Gastroesophageal sphincter (tissue), 4 donors: Measurements from ENCODE around the gene RGS9. TPM values are rescaled to one million over a fixed set of nuclear protein-coding genes. Genes with fewer than 3 reads are reported as not detected.

ENCODE experiments used
- ATAC-seq: fragments of 150-250 bp; one replicate; pipeline ENCODE4 v1.9.1; 2016; ENCODE audit warnings: mild to moderate bottlenecking, moderate library complexity
- H3K27ac ChIP-seq, 4 donors: fragments of 200-600 bp; sonication (generic) in 3 of 4; 1 replicate in 3 of 4; 2 replicates in 1 of 4; pipeline ENCODE4 v1.5.1; 2016 to 2019
- H3K27me3 ChIP-seq: fragments of 200-600 bp; sonication (generic); one replicate; pipeline ENCODE4 v1.5.1; 2019
- H3K36me3 ChIP-seq, 2 donors: fragments of 200-600 bp; sonication (generic); one replicate each; pipeline ENCODE4 v1.5.1; 2019; ENCODE audit warnings: control low read depth in 1 of 2
- H3K4me1 ChIP-seq, 3 donors: fragments of 200-600 bp; sonication (generic); 1 replicate in 2 of 3; 2 replicates in 1 of 3; pipeline ENCODE4 v1.5.1; 2016 to 2019; ENCODE audit warnings: control low read depth in 2 of 3
- H3K4me3 ChIP-seq, 2 donors: fragments of 200-600 bp; sonication (generic); one replicate each; pipeline ENCODE4 v1.5.1; 2019; ENCODE audit warnings: mild to moderate bottlenecking in 1 of 2, moderate library complexity in 1 of 2
- H3K9me3 ChIP-seq, 3 donors: fragments of 200-600 bp; sonication (generic); one replicate each; pipeline ENCODE4 v1.5.1; 2017 to 2019; ENCODE audit warnings: control low read depth in 2 of 3
- EP300 ChIP-seq: sonication (generic); formaldehyde crosslinking; IDR thresholded peaks from one replicate; pipeline ENCODE4 v1.6.1; 2017; ENCODE audit warnings: antibody characterized with exemption, mild to moderate bottlenecking
- POLR2A ChIP-seq, 2 donors: fragments of 450-650 bp; IDR thresholded peaks; one replicate each; pipeline ENCODE4 v1.6.1; 2017; ENCODE audit warnings: antibody characterized with exemption in 2 of 2, mild to moderate bottlenecking in 2 of 2, moderate library complexity in 1 of 2
- POLR2AphosphoS5 ChIP-seq: sonication (generic); formaldehyde crosslinking; IDR thresholded peaks from one replicate; pipeline ENCODE4 v1.6.1; 2017; ENCODE audit warnings: antibody characterized with exemption
- WGBS, 2 donors: methylation state at CpG; one replicate each; pipeline ENCODE4 v1.1.5; 2018; ENCODE audit warnings: low coverage in 1 of 2; 5-methylcytosine and 5-hydroxymethylcytosine counted together
- total RNA-seq, 4 donors: library from RNA; depleted of rRNA; stranded (reverse); fragments of >200 nt; gene quantifications; one replicate each; pipeline ENCODE4 v1.1.0, GENCODE V29; 2016
- TF ChIP-seq, protein P1 (sequence below), 4 experiments: fragments of 200-600 bp in 2 of 4; fragments of 450-650 bp in 2 of 4; sonication (generic) in 1 of 4; IDR thresholded peaks; one replicate each; pipeline ENCODE4 v1.5.1; 2017 to 2019; ENCODE audit warnings: antibody characterized with exemption in 4 of 4, mild to moderate bottlenecking in 2 of 4, moderate library complexity in 2 of 4

Gene RGS9
- total RNA-seq, 4 donors from 2014 or later: 17.4 to 43.9 (median 40.8) TPM

- TF ChIP-seq POLR2A (IDR thresholded peaks at IDR 0.05) (no peak), EP300 (no peak)
- TF ChIP-seq, protein P1, sequence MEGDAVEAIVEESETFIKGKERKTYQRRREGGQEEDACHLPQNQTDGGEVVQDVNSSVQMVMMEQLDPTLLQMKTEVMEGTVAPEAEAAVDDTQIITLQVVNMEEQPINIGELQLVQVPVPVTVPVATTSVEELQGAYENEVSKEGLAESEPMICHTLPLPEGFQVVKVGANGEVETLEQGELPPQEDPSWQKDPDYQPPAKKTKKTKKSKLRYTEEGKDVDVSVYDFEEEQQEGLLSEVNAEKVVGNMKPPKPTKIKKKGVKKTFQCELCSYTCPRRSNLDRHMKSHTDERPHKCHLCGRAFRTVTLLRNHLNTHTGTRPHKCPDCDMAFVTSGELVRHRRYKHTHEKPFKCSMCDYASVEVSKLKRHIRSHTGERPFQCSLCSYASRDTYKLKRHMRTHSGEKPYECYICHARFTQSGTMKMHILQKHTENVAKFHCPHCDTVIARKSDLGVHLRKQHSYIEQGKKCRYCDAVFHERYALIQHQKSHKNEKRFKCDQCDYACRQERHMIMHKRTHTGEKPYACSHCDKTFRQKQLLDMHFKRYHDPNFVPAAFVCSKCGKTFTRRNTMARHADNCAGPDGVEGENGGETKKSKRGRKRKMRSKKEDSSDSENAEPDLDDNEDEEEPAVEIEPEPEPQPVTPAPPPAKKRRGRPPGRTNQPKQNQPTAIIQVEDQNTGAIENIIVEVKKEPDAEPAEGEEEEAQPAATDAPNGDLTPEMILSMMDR (IDR thresholded peaks at IDR 0.05): no peak
- H3K27ac ChIP-seq: no peak overlapping the region
- WGBS, 2 donors: 81 to 89% methylated on average over 5 of the region's 5 CpGs
These were observed 56.1 kb downstream of the RGS9 start for GRCh38 chr17:65193305-65193704.

DNA sequence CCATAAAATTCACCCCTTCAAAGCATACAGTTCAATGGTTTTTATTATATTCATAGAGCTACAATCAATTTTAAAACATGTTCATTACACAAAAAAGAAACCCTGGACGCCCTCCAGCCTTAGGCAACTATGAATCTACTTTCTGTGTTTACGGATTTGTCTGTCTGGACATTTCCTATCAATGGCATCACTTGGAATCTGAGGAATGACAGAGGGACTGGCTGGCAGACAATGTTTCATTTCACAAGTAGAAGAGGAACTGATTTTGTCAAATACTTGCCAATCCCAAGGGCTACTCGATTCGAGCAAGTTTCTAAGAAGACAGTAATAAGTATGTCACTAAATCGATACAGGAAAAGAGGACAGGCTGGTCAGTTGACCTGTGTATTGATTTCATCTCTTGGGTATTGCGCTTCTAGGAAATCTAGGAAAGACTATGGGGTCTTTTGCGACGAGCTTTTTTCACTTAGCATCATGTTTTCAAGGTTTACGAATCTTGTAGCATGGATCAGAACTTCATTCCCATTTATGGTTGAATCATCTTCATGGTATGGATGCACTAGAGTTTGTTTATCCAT lies 56.6 kb downstream of the RGS9 start:
- Histone ChIP-seq H3K4me3 (no peak overlapping the region), H3K27me3 (no peaks in the 10 kb centered on the region), H3K36me3 (peaks cover 0 to 38% of the 10 kb centered on the region in 2 donors), H3K9me3 (no peaks in the 10 kb centered on the region), H3K4me1 (peaks cover 0 to 3% (median 0%) of the 10 kb centered on the region in 3 donors), H3K27ac (no peak overlapping the region)
- TF ChIP-seq POLR2A (IDR thresholded peaks at IDR 0.05) (no peak), EP300 (no peak), POLR2AphosphoS5 (no peak)
- TF ChIP-seq, protein P1 (IDR thresholded peaks at IDR 0.05): no peak
- WGBS, 2 donors: 75 to 91% methylated on average over 9 of the region's 9 CpGs
- no peak for ATAC-seq

More at GRCh38 chr17:65193305-65193704, 56.1 kb downstream of the RGS9 start:
- no peaks in the 10 kb centered on the region for H3K27me3 ChIP-seq
- H3K36me3 ChIP-seq: peaks cover 0 to 38% of the 10 kb centered on the region in 2 donors
- no peaks in the 10 kb centered on the region for H3K4me1 ChIP-seq
- H3K9me3 ChIP-seq: no peaks in the 10 kb centered on the region
- H3K4me3 ChIP-seq: no peak overlapping the region
- ATAC-seq: no peak

DNA sequence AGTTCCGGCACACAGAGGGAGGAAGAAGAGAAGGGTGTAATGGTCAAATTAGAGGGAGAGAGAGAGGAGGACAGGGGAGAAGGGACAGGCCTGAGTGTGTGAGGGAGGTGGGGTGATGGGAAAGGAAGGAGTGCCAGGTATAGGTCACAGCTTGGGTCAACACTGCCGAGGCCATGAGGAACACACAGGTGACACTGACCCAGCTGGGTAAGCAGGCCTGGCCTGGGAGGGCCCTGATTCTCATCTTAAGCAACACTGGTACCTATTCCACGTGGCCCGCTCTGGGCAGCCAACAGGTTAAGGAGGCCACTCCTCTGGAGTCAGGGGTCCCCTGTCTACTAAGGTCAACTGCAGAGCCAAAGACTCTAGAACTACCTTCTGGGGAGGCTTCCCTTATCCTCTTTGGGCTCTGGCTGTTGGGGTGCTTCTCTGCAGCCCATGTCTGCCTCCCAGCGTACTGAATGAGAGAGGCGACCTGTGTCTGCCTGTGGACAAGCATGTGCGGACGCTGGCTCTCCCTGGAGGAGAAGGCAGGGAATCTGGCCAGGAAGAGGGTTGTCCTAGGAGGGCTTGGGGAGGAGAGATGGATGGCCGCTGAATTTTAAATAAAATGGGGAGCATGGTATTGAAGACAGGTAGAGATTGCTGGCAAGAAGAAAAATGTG lies 57.6 kb downstream of the RGS9 start:
- ATAC-seq: no peak
- WGBS, 2 donors: 58 to 100% methylated on average over 1 to 5 of the region's 9 CpGs
- TF ChIP-seq EP300 (no peak), POLR2A (IDR thresholded peaks at IDR 0.05) (no peak), POLR2AphosphoS5 (no peak)
- TF ChIP-seq, protein P1 (IDR thresholded peaks at IDR 0.05): no peak

GRCh38 chr17:65195716-65196115 lies 58.5 kb downstream of the RGS9 start:
- no peaks in the 10 kb centered on the region for H3K9me3 ChIP-seq
- ATAC-seq: no peak
- no peak for TF ChIP-seq EP300
- no peak for TF ChIP-seq POLR2AphosphoS5
- TF ChIP-seq, protein P1 (IDR thresholded peaks at IDR 0.05): no peak
- TF ChIP-seq POLR2A (IDR thresholded peaks at IDR 0.05): no peak

More for the DNA sequence above, 57.6 kb downstream of the RGS9 start:
- Histone ChIP-seq H3K27ac (no peak overlapping the region), H3K9me3 (no peaks in the 10 kb centered on the region), H3K36me3 (peaks cover 0 to 32% of the 10 kb centered on the region in 2 donors), H3K27me3 (no peaks in the 10 kb centered on the region), H3K4me1 (peaks cover 0 to 5% (median 0%) of the 10 kb centered on the region in 3 donors), H3K4me3 (no peak overlapping the region)

GRCh38 chr17:65196617-65197016 lies 59.4 kb downstream of the RGS9 start:
- peaks cover 0 to 5% (median 0%) of the 10 kb centered on the region in 3 donors for H3K4me1 ChIP-seq
- no peak for ATAC-seq
- no peak overlapping the region for H3K27ac ChIP-seq
- no peaks in the 10 kb centered on the region for H3K27me3 ChIP-seq
- H3K36me3 ChIP-seq: peaks cover 0 to 30% of the 10 kb centered on the region in 2 donors
- H3K9me3 ChIP-seq: no peaks in the 10 kb centered on the region
- no peak overlapping the region for H3K4me3 ChIP-seq
- TF ChIP-seq POLR2AphosphoS5 (no peak), POLR2A (IDR thresholded peaks at IDR 0.05) (no peak), EP300 (no peak)
- TF ChIP-seq, protein P1 (IDR thresholded peaks at IDR 0.05): no peak
- WGBS, 2 donors: 70 to 80% methylated on average over 2 of the region's 5 CpGs

More at GRCh38 chr17:65195716-65196115, 58.5 kb downstream of the RGS9 start:
- peaks cover 0 to 5% (median 0%) of the 10 kb centered on the region in 3 donors for H3K4me1 ChIP-seq
- 73 to 78% methylated on average over 6 to 7 of the region's 7 CpGs for WGBS, 2 donors
- no peak overlapping the region for H3K4me3 ChIP-seq
- H3K27me3 ChIP-seq: no peaks in the 10 kb centered on the region
- peaks cover 0 to 25% of the 10 kb centered on the region in 2 donors for H3K36me3 ChIP-seq
- no peak overlapping the region for H3K27ac ChIP-seq
